GM19467 (cell line): ENCODE measurements around the gene PLEKHA6.

Source experiments
- ATAC-seq: cut with Tn5 transposase; IDR thresholded peaks from one replicate; pipeline ENCODE4 v1.9.1; 2021; ENCODE audit warnings: mild to moderate bottlenecking, moderate library complexity; ENCODE audit not compliant: unreplicated experiment

PLEKHA6 gene

DNA sequence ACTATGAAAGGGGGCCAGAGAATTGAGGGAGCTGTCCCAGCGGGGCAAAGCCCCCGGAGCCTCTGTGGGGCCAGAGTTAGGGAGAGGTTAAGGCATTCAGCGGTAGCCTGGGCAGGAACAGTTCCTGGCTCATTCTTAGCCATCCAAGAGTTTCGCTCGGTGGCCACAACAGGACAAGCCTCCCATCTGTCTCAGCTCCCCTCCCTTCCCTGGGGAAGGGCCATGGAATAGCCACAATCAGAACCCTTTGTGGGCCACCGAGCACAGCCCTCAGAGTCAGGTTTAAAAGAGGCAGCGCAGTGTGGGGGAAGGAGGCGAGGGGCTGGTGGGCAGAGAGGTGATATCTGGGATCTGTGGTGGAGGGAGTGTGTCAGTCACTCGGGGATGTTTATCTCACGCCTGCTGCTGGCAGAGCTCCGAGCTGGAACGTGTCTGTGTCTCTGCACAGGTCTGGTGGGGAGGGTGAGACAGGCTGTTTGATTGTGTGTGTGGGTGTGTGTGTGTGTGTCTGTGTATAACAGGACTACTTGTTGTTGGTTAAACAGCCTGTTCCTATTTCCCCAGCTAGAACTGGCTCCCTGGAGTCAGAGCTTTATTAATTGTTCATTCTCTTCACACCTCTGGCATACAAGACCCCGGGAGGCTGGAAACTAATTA lies 96.3 kb downstream of the PLEKHA6 start:
- ATAC-seq, result no peak

DNA sequence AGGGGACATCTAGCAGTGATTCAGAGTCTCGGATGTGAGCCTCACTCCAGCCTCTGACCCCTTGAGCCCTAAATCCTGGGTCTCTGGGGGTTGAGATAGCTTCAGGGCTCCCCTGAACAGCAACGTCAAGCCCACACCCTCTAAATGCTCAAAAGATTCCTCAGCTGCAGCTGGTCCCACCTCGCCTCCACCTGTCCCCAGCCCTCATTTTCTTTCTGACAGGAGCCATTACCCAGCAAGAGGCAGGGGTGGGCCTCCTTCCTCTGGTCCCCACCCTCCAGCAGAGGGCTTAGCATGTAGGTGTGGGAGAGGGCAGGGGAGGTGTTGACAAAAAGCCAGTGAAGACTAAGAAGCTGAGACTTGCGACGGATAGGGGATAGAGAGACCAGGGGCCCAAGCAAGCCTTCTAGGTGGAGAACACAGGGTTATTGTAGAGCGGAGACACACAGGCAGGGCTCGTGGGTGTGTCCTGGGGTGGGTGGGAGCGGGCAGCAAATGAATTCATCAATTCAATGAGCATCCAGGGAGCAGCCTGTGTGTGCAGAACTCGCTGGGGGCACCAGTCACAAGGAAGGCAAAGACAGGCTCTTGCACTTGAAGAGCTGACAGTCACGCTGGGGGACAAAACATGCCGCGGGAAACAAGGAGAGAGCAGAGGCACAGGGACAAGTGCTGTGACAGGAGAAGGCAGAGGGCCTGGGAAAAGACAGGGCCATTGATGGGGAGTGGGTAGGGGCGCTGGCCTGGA lies 97.0 kb downstream of the PLEKHA6 start:
- no peak for ATAC-seq

DNA sequence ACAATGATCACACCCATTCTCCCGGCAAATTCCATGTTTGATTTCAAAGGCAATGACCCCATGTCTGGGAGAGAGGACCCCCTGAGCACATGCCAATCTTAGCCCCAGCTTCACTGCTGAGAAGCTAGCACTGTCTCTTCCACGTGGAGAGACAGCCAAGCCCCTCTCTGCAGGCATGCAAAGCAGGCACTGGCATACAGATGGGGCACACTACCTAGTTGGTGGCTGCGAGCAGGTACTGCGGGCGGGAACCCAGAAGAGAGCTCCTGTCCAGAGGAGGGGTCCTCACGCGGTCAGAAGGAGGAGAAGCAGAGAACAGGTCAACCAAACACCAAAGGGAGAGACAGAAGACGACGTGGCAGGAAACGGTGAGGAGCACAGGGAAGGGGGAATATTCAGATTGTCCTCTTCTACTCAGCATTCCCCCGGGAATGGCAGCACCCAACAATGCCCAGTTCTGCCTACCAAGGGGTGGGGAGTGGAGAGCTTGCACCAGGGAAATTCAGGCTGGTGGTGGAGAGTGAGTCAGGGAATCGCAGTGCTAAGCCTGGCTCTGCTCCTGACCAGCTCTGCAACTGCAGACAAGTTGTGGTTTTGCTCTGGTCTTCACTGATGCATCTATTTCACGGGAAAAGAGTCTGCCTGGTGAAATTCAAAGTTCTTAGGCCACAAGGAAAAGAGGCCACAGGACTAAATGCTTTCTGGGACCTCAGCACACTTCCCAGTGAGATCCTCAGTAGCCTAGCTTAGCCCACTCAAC lies 97.8 kb downstream of the PLEKHA6 start:
- ATAC-seq, result no peak

DNA sequence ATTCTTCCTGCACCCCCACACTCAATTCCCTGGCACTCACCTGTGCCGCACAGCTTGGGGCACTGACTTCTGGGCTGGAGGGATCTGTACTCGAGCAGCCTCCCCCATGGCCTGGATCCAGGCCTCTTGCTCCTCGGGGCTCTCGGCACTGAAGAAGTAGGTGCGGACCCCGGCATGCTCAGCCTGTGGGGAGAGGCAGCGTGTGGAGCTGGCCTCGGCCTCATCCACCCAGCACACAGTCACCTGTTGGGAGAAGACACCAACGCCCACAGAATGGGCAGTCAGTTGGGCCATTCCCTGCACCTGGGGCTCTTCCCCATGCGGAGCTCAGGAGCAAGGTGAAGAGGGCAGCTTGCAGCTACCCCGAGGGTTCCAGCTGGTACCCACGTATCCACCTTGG lies 98.5 kb downstream of the PLEKHA6 start:
- no peak for ATAC-seq

DNA sequence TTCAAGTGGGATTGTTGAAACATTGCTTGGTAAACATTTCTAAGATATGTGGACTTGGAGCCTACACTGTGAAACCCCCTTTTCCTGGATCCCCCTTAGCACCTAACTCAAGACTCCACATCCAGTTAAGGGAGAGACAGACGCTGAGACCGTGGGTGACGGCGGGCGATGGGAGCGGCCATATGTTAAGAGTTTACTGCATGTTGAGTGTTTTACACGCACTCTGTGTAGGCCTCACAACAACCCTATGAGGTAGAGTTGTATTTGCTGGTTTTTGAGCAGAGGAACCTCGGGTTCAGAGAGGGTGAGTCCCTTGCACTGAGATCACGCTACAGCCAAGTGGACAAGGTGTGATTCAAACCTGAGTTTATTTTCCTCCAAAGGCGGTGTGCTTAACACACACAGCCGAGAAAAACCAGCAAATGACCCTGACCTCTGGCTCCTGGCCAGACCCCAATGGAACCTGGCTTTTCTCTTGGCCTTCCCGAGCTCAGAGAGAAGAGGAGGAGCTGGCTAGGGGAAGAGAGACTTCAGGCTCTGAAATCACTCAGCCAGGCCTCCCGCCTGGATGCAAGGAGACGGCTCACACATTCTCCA lies 99.0 kb downstream of the PLEKHA6 start:
- no peak for ATAC-seq

DNA sequence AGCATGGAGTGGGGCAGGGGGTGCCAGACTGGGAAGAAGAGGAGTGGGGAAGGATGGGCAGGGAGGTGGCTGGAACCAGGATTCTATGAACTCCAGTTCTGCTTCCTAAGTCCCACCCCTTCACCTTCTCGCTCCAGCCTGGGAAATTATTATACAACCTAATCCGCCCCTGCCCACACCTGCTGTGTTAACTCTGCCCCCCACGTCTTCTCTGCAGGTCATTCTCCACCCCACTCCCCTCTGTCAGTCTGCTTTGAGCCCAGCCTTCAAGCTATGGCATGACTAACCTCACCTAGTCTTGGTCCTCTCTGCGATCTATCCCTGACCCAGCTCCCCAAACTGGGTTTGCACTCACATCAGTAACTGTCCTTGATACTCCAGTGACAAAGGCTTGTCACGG lies 99.9 kb downstream of the PLEKHA6 start:
- ATAC-seq, result no peak

DNA sequence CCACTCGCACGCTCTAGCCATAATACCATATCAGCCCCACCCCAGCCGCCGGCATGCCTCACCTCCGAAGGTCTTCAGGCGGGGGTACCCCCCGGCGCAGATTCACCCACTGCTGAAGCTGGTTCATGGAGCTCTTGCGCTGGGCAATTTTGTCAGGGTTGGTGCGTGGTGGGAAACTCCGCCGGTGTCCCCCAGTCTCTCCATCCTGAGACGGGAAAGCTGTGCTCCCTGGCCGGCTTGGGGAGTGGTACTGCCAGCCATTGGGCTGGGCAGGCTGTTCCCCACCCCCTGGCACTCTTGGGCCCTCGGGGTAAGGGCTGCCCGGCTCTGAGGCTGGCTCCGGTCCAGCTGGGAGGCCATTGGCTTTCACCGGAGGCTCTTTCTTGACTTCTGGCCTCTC lies 100.5 kb downstream of the PLEKHA6 start:
- ATAC-seq, result no peak

DNA sequence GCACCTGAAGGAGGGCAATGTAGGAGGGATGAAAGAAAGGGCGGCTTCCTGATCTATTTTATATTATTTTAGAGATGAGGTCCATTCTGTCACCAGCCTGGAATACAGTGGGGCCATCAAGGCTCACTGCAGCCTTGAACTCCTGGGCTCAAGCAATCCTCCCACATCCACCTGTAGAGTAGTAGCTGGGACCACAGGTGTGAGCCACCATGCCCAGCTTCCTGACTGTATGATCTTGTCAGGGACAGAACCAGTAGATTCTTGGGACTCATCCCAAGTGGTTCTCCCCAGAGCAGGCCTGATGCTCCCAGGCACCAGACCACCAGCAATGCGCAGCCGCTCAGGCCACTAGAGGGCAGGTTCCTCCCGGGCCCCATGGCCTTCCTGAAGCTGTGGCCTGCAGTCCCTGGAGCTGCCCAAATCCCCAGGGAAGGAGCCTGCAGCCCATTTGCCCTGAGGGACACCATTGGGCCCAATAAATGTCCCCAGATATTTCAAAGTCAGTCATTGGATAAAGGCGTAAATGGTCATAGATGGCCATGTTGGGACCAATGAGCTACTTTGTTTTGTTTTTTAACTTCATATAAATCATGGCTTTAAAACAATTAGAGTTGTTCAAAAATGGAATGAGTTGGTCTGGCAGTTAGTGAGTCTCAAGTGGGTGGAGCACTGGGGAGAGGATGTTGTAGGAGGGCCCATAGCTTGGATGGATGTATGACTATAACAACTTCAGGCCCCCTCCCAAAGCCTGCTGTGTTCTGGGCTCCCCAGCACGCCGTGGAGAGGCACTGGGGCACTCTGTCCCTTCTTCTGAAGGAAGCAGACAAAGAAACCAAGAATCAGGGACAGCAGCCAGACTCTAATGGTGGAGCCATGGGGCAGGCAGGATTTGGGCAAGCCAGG lies 101.3 kb downstream of the PLEKHA6 start:
- no peak for ATAC-seq

DNA sequence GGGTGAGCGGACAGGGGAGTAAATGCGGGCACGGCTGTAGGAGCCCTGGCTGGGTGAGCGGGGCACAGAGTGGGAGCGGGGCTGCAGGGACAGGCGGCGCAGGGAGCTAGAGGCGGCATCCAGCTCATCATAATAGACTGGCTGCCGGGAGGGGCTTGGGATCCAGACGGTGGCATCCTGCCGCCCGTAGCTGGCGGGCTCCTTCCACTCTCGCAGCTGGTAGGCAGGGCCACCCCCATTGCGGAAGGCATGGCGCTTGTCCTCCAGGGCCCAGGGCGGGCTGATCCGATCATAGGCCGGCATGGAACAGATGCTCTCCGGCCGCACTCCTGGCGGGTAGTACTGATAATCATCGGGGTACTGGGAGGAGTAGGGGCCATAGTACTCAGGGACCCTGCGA lies 102.3 kb downstream of the PLEKHA6 start:
- ATAC-seq, result no peak

DNA sequence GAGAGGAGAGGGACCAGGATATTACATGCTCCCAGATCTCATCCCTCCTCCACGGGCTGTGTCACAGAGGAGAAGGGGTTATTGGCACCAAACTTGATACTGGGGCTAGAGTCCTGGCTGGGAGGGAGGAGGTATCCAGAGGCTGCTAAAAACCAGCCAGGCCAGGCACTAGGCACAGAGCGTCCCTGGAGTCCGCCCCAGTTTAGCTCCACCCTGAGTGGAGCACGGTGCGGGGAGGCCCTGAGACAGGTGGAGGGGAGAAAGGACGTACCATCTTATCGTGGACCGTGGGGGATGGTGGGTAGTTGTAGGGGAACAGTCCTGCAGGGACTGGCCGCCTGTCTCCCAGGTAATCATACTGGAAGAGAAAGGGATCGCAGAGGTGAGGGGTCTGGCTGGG lies 103.2 kb downstream of the PLEKHA6 start:
- no peak for ATAC-seq

DNA sequence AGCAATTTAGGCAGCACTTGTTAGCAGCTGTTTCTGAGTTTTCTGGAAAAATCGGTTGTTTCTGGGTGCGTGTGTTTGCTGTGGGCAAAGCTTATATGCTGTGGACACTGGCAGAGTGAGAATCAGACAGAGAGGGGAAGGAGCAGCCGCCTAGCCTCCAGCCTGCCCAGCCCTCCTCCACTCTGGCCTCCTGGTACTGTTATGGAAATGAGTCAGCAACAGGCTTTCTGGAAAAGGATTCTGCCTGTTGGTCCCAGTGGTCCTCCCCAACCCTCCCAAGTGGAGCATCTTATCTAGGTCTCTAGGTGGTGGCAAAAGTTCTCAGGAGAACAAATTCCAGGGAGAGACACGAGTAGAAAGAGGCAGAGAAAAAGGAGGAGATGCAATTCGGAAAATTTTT lies 103.8 kb downstream of the PLEKHA6 start:
- ATAC-seq, result no peak

DNA sequence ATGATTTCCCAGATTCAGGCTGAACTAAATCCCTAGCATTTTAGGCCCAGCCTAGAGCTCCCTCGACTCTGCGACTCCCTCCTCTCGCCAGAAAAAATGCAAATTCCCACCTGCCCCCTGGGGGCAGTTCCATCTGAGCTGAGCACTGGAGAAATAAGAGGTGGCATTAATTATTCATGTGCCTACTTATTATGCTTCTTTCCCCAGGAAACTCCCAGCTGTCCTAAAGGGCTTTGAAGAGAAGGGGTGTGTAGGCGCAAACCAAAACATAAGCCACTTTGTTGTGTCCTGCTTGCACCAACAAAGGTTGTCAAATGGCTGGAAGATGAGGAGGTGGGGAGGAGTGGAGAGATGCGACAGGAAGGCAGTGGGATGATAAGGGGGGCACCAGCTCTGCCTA lies 104.5 kb downstream of the PLEKHA6 start:
- ATAC-seq, result no peak

DNA sequence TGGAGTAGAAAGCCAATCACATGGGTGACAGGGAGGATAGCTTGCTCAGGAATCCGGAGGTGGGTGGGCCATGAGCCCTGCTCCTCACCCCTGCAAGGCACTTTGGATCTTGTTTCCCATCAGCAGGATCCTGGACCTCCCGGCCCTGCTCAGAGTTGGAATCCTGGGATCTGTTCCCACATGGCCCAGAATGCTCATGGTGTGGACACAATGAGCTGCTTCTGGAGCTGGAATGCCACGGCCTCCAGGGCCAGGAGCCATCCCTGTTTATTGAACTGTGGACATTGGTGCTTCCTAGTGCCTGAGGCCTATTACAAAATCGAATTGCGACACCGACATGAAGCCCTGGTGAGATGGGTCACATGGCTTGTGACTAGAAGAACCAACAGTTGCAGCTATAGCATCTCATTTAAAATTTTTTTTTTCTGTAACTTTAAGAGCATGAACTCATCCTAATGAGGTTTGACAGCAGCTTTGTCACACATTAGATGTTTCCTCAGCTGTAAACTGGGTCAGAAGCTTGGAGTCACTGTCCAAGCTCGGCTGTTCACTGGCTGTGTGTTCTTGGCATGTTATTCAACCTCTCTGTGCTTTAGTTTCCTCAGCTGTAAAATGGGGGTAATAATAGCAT lies 105.6 kb downstream of the PLEKHA6 start:
- no peak for ATAC-seq

DNA sequence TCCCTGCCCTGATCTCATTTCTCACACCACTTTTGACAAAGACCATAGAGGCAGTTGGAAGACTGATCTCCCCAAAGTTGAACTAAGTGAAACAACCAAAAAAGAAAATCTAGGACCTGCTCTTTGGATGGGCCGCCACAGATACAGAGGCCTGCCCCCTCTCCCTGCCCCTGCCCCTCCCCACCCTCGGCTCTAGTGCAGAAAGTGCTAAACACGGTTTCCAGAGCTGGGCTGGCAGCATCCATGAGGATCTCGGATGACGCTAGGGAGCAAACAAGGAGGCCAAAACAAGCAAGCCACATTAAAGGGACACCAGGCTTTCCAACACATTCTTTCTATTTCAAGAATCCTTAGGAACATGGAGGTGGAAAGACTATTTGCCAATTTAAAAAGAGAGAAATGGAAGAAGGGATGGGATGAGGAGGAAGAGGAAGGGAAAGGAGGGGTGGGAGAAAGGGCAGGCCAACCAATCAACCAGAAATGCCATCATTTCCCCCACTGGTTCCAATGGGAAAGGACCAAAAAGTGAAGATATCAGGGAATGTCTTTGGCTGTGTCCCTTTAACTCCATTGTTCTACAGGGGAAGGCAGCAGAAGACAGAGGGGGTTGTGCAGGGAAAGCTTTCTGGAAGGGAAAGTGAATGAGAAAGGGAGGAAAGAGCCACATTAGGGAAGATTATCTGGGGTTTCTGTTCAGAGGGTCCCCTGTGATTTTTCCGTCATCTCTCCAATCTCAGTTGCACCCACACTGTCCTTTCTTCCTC lies 107.6 kb downstream of the PLEKHA6 start:
- ATAC-seq, result no peak

DNA sequence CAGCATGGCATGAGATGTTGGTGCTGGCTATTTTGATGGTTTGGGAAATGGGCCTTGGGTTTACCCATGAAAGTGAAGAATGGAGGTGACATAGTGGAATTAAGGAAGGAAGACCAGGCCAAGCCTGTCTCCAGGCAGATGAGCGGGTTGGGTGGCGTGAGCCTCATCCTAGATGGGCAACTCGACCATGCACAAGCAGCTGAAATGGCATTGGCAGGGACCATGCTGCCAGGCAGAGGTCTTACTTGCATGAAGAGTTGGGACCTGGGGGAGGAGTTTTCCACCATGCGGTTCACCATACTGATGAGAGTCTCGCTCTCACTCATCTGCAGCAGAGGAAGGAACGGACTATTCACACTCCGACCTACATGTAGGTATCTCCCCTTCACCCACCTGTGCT lies 108.4 kb downstream of the PLEKHA6 start:
- ATAC-seq, result no peak

DNA sequence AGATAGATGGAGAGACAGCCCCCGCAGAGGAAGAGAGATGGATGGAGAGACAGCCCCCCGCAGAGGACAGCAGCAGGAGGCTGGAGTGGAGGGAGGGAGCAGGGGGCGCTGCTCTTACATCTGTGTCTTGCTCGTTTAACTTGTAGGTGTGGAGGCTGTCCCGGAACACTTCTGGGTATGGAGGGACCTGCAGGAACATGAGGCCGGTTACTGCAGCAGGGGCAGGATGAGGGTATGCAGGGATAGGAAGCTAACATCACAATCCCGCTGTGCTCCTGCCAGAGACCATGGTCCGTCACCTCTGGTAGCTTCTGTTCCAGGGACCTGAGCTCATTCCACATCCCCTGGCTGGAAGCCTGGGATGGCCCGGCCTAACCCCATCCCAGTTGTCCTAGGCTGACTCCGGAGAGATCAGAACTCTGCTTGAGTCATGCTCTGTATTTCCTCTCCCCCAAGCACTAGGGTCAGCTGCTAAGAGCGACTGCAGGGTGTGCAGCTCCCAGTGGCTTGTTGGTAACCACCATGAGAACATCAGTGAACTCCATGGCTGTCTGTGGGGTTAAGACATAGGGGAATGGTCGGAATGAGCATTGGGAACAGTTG lies 109.2 kb downstream of the PLEKHA6 start:
- no peak for ATAC-seq

DNA sequence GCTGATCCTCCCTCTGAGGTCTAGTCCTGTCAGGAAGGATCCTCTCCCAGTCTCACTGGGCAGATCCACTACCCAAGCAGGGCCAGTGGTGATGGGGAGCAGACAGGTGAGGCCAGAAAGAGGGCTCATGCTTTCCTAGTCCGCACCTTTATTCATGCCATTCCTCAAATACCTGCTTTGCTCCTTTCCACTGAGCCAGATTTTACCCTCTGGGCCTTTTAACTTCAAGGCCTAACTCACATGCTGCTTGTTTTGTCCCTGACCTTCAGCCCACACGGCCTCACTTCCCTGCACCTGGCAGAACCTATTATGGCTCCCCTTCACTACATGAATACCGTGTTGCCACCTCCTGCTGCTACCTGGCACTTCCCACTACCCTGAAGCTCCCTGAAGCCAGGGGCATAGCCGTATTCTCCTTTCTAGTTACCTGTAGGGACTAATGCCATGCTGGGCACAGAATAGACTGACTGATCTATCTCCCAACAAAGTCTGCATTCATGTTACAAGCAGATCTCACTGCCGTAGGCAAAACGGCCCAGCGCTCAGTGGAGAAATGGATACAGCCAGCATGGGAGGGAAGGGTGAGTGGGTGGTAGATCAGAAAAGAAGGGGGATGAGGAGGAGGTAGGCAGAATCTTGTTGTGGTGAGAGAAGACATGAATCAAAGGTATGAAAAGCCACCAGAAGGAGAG lies 109.8 kb downstream of the PLEKHA6 start:
- ATAC-seq, result no peak

DNA sequence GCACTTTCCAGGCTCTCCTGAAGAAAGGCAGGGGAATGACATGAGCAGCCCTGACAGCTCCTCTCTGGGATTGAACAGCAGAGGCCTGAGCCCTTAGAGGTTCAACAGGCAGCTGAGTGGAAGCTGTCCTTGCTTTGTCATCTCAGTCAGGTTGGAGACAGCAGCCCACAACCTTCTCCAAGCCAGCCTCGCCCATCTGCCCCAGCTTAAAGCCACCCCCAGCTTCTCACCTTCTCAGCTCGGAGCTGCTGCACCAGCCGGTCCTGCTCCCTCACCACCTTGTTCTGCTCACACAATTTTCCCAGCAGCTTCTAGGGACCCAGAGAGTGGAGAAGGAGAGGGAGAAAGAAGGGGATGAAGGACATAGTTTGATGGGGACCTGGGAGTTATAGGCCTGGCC lies 110.8 kb downstream of the PLEKHA6 start:
- no peak for ATAC-seq
